Glomerular visceral epithelial cell (primary cell): ENCODE data around the gene TNFRSF4.
A peak's percentile ranks its signal among the peaks of the same experiment; 100 is the strongest.

ENCODE experiments used
- DNase-seq: peaks from one replicate; pipeline ENCODE4 v3.0.0-alpha.2; 2016; ENCODE audit errors: extremely low spot score

Gene TNFRSF4

GRCh38 chr1:1217621-1218523, 3.9 kb upstream of the TNFRSF4 start:
- peak; percentile 26 for DNase-seq

DNA sequence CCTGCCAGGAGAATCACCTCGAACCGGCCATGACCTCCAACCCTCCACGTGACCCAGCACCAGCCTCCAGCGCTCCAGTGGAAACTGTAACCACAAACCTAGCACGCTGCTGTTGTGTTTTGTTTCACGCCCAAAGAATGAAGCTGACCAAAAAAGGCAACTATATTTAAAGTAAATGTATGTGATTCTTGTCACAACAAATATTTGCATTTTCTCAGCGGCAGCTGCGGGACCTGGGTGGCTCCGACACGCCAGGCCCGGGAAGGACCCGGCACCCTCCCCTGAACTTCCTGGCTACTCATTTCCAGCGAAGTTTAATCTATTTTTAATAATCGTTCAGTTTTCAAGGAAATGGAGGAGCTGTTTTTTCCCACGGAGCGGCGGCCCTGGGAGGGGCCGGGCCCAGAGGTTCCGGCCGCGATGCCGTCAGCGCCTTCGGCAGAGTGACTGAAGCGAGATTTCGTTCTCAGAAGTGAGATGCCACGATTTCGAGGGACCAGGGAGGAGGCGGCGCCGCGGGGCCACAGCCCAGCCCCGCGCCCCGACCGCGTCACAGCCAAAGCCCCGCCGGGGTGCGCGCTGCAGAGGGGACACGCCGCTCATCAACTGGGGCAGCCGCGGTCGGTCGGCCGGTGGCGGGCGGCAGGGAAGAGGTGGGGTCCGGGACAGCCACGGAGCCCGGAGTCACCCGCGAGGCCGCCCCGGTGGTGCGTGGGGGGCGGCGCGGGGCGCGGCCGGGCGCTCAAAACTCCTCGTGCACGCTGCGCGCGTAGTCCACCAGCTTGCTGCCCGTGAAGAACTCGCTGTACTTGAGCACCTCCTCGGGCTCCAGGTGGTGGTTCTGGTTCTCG, 3.0 kb upstream of the TNFRSF4 start:
- no peak for DNase-seq

DNA sequence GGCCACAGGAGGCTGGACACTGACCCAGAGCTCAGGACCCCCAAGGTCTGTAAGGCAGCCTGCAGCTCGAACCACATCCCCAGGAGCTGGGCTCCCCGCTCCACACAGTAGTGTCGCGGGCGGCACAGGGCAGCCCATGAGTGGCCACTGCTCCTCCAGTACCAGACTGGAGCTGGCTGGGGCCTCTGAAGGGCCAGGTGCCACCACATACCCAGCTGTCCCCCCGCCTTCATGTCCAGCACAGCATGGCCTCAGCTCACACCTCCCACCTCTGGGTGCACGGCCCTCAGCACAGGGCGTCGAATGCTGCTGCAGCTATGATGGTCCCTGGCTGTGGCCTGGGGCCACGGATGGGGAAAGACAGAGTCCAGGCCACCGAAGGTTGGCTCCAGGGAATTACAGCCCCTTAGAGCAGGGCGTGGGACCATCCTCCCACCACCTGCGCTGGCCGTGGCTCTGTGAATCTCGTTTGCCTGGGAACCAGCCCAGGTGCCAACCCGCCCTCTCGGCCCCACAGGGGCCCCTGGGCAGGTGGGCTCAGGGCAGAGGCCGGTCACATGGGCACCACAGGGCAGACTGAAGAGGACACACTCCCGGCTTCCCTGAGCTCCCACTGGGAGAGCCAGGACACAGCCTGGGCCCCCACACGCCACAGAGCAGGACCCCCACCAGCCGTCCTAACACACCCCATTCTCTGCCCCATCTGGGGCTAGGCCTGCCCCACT, 2.1 kb upstream of the TNFRSF4 start:
- no peak for DNase-seq

GRCh38 chr1:1215080-1215676, 1.2 kb upstream of the TNFRSF4 start:
- DNase-seq, result no peak

DNA sequence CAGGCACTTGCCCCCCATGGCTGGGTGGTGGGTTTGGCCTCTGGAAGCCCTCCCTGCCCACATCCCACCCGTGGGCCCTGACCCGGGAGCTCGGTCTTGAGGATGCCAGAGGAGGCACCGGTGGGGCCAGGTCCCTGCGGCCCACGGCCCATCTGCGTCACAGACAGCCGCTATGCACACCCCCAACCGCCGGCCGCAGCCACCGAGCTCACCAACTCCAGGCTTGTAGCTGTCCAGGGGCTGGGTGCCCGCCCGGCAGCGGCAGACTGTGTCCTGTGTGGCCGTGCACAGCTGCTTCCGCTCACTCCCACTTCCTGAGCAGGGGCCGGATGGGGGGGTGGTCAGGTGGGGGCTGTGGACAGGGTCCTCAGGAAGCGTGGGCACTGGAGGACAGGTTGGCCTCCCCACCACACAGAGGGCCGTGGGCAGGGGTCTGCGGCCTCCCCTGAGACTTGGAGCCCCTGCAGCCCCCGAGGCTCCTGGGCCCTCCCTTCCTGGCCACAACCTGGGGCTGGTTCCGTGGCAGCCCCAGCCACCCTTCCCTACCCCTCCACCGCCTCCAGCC, 1.1 kb downstream of the TNFRSF4 start:
- no peak for DNase-seq

- DNase-seq, result no peak
Observed at GRCh38 chr1:1211541-1212441, 2.2 kb downstream of the TNFRSF4 start.

DNA sequence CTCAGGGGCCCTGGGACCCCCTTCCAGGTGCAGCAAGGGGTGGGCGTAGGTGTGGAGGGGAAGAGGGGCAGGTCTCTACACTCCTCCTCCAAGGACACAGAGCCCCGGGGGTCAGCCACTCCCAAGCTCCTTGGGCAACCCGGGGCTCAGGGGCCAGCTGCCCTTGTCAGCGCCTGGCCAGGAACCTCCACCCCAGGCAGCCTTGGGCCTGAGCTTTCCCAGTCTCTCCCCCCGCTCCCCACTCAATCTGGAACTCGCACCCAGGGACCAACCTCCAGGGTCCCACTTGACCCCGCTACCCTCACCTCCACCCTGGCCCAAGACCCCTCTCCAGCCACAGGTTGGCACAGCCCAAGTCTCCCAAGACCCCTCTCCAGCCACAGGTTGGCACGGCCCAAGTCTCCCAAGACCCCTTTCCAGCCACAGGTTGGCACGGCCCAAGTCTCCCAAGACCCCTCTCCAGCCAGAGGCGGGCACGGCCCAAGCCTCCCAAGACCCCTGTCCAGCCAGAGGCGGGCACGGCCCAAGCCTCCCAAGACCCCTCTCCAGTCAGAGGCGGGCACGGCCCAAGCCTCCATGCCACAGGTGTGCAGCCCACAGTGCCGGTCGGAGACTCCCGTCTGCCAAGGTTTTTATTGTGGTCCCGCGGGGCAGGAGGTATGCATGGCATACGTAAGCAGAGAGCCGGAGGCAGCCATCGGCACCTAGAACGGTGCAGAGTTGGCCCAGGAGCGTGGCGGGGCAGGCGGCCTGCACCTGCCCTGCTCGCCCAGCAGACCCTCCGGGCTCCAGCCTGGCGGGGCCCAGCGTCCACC, 3.0 kb downstream of the TNFRSF4 start:
- no peak for DNase-seq

DNA sequence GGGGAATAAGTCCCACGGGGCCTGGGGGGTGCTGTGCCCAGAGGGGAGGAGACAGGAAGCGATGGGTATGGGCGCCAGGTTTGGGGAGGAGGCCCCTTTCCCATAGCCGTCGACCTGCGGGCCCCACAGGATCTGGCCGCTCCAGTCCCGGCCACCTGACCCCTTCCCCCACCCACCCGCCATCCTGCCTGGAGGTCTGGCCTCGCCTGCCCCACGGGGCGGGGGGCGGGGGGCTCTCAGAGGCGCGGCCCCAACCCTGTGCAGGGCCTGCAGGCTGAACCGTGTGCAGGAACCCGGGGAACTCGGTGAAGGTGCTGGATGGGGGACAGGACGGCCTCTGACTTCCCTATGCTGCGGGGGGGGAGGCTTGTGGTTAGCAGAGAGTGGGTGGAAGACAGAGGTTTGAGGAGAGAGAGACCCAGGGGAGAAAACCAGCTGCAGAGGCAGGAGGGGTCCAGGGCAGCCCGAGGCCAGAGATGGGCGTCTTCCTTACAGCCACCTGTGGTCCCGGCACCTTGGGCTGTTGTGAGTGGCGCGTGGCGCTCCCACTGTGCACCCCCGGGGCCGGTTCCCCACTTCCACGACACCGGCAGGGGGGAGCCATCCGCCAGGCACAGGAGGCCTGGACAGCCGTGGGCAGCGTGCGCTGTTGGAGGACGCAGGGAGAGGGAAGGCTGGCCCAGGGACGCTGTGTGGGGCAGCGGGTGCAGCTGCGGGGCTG, 5.1 kb downstream of the TNFRSF4 start:
- DNase-seq, result peak; percentile 45

DNA sequence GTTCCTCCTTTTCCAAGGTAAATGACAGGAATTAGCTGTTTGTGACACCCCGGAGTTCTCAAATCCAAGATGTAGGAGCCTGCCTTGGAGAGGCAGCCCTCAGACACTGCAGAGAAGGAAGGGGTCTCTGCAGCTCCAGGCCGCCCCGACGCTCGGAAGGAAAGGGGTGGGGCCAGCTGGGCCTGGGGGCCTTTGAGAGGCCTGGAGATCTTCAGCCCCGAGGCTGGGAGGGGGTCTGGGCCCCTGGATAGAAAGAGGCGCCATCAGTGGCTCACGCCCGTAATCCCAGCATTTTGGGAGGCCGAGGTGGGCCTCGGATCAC, 6.4 kb downstream of the TNFRSF4 start:
- DNase-seq, result no peak

DNA sequence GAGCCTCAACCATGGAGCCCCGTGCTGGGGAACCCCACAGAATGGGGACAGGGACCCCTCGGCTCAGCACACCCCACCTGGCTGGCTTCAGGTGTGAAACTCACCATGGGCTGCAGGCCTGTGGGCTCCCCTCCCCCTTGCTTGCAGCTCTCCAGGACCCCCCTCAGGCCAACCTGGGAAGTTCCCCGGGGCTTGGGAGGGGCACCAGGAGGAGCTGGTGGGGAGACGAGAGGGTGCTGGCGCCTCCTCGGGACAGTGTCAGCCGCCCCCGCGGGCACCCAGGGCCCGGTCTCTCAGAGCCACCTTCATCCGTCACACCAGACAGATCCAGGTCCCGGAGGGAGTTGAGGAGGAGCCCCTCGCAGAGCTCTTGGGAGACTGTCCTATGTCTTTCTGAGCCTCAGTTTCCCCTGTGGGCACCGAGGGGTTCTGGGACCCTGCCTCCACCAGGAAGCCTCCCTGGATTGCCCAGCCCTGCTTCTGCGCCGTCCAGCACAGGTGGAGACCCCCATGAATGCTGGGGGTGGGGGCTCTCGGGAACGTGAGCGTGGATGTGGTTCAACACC, 6.9 kb downstream of the TNFRSF4 start:
- no peak for DNase-seq

GRCh38 chr1:1206376-1206965, 7.5 kb downstream of the TNFRSF4 start, which contains the start of gene TNFRSF18:
TSS of gene TNFRSF18 (minus strand) at chr1:1206592. CDS start at chr1:1206571, 21 bp downstream.
- no peak for DNase-seq

GRCh38 chr1:1205769-1206375, 8.1 kb downstream of the TNFRSF4 start:
- no peak for DNase-seq

DNA sequence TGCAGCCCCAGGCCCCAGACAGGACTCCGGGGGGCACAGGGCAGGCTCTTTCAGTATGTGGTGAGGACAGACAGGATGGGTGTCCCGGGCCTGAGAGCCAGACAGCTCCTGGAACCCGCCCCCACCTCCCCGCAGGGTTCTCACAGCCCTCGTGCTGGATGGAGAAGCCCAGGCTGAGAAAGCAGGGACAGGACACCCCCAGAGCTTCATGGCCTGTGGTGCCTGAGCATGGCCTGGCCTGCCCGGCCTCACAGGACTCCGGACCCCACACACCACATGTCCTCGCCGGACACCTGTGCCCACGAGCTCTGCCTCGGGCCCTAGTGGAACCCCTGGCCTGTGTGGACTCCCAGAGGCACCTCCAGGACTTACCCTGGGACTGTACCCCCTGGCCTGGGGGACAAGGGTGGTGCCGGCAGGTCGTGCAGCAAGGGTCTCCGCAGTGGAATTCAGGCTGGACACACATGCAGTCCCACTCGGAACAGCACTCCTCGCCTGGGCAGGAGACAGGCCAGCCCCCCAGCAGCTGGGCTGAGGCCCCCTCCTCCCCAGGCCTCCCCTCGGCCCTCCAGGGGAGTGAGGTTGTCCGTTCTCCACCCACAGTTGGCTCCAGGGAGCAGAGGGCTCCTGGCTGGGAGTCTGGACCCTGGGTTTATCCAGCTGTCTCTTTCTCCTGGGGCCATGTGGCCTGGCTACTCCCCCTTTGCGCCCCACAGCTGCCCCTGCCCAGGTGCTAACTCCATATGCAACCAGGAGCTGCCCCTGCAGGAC, 8.8 kb downstream of the TNFRSF4 start:
- DNase-seq, result no peak

DNA sequence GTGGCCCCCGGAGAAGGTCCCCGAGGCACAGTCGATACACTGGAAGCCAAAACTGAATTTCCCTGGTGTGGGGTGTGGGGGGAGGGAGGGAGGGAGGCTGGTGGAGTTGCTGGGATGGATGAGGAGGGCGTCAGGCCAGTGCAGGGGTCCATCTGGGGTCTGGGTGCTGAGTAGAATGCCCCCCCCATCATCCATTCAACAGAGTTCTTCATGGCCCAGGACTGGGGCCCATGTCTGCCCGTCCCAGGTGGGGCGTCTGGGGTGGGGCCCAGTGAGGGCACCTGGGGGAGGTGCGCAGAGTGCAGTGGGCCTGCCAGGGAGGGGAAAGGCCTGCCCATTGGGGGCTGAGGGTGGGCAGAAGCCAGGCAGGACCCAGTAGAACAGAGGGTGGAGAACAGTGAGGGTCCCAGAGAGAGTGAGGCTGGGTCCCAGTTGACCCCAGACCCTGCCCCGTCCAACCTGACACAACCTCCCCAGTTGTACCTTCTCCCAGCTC, 9.5 kb downstream of the TNFRSF4 start:
- no peak for DNase-seq

- no peak for DNase-seq
Observed at GRCh38 chr1:1203561-1204424, 10.2 kb downstream of the TNFRSF4 start.
